Thyroid gland (tissue), 4 donors: ENCODE measurements around the gene NFATC2IP. TPM values are rescaled to one million over a fixed set of nuclear protein-coding genes. Genes with fewer than 3 reads are reported as not detected.

Source experiments
- DNase-seq, 2 donors: peaks; one replicate each; pipeline ENCODE4 v3.0.0-alpha.2; 2019
- H3K27ac ChIP-seq, 3 donors: fragments of 200-600 bp; sonication (generic); 1 replicate in 2 of 3; 2 replicates in 1 of 3; pipeline ENCODE4 v1.5.1; 2016 to 2019; ENCODE audit warnings: mild to moderate bottlenecking in 1 of 3, moderate library complexity in 1 of 3
- H3K27me3 ChIP-seq: fragments of 200-600 bp; sonication (generic); one replicate; pipeline ENCODE4 v1.5.1; 2019
- H3K36me3 ChIP-seq, 2 donors: fragments of 200-600 bp; sonication (generic); one replicate each; pipeline ENCODE4 v1.5.1; 2016 to 2019
- H3K4me1 ChIP-seq, 2 donors: fragments of 200-600 bp; sonication (generic); one replicate each; pipeline ENCODE4 v1.5.1; 2017 to 2019
- H3K4me3 ChIP-seq, 3 donors: fragments of 200-600 bp; sonication (generic); replicated peaks in 1 of 3; 1 replicate in 2 of 3; 2 replicates in 1 of 3; pipeline ENCODE4 v1.5.1; 2016; ENCODE audit warnings: mild to moderate bottlenecking in 1 of 3
- H3K9me3 ChIP-seq: fragments of 200-600 bp; sonication (generic); one replicate; pipeline ENCODE4 v1.5.1; 2017
- POLR2A ChIP-seq, 2 donors: fragments of 450-650 bp; IDR thresholded peaks; one replicate each; pipeline ENCODE4 v1.6.1; 2017; ENCODE audit warnings: antibody characterized with exemption in 2 of 2, mild to moderate bottlenecking in 2 of 2, moderate library complexity in 1 of 2
- WGBS, 2 donors: methylation state at CpG; one replicate each; pipeline ENCODE4 v1.1.5; 2017; 5-methylcytosine and 5-hydroxymethylcytosine counted together
- intact Hi-C: fragments of 100-400 bp; cut with DNase I; formaldehyde crosslinking; loops from one replicate; pipeline ENCODE4 v1.15.1; 2023
- total RNA-seq, 4 donors: library from RNA; depleted of rRNA; stranded (reverse); fragments of >200 nt; gene quantifications; one replicate each; pipeline ENCODE4 v1.2.3, GENCODE V29; 2016
- TF ChIP-seq, protein P1 (sequence below), 6 experiments: fragments of 200-600 bp in 3 of 6; fragments of 450-650 bp in 3 of 6; sonication (generic) in 3 of 6; IDR thresholded peaks; one replicate each; pipeline ENCODE4 v1.5.1; 2016 to 2019; ENCODE audit warnings: antibody characterized with exemption in 6 of 6, mild to moderate bottlenecking in 2 of 6, inconsistent platforms in 1 of 6, moderate library complexity in 1 of 6

The NFATC2IP gene
- total RNA-seq, 4 donors from 2014 or later = 20.5 to 33.6 (median 28.2) TPM

GRCh38 chr16:29014561-29015069 lies 63.9 kb downstream of the NFATC2IP start:
- Histone ChIP-seq H3K27ac (no peak overlapping the region), H3K4me1 (no peaks in the 10 kb centered on the region), H3K27me3 (no peaks in the 10 kb centered on the region), H3K36me3 (no peaks in the 10 kb centered on the region), H3K4me3 (no peak overlapping the region), H3K9me3 (no peaks in the 10 kb centered on the region)
- no peak for TF ChIP-seq POLR2A (IDR thresholded peaks at IDR 0.05)
- TF ChIP-seq, protein P1, sequence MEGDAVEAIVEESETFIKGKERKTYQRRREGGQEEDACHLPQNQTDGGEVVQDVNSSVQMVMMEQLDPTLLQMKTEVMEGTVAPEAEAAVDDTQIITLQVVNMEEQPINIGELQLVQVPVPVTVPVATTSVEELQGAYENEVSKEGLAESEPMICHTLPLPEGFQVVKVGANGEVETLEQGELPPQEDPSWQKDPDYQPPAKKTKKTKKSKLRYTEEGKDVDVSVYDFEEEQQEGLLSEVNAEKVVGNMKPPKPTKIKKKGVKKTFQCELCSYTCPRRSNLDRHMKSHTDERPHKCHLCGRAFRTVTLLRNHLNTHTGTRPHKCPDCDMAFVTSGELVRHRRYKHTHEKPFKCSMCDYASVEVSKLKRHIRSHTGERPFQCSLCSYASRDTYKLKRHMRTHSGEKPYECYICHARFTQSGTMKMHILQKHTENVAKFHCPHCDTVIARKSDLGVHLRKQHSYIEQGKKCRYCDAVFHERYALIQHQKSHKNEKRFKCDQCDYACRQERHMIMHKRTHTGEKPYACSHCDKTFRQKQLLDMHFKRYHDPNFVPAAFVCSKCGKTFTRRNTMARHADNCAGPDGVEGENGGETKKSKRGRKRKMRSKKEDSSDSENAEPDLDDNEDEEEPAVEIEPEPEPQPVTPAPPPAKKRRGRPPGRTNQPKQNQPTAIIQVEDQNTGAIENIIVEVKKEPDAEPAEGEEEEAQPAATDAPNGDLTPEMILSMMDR (IDR thresholded peaks at IDR 0.05) = no peak
- WGBS, 2 donors = 56 to 65% methylated on average over 3 of the region's 3 CpGs
- intact Hi-C loops = no loop called here
- DNase-seq = no peak

Other genes with a start within 250 kb of the NFATC2IP start
- gene EIF3C, start 239.5 kb upstream of the NFATC2IP start, total RNA-seq = 100 to 1,000 TPM; 213 to 326 (median 285) TPM
- 1 to 10 TPM; 1.2 to 8.2 (median 2.0) TPM for gene NPIPB9, start 199.2 kb upstream of the NFATC2IP start, total RNA-seq
- 10 to 100 TPM; 49.3 to 78.7 (median 62.0) TPM for gene ATXN2L, start 127.9 kb upstream of the NFATC2IP start, total RNA-seq
- 100 to 1,000 TPM in 3 of 4 donors, 10 to 100 TPM in 1; 95.7 to 172 (median 126) TPM for gene TUFM, start 104.6 kb upstream of the NFATC2IP start, total RNA-seq
- 10 to 100 TPM; 34.4 to 60.6 (median 38.8) TPM for gene SH2B1, start 87.1 kb upstream of the NFATC2IP start, total RNA-seq
- gene ATP2A1, start 72.4 kb upstream of the NFATC2IP start, total RNA-seq = 1 to 10 TPM in 2 of 4 donors, under 1 TPM in 1, not detected in 1; 0.27 to 2.7 (median 2.3) TPM
- 10 to 100 TPM; 36.7 to 55.8 (median 41.2) TPM for gene RABEP2, start 25.7 kb upstream of the NFATC2IP start, total RNA-seq
- gene CD19, start 19.0 kb upstream of the NFATC2IP start, total RNA-seq = not detected
- gene SPNS1, start 23.8 kb downstream of the NFATC2IP start, total RNA-seq = 10 to 100 TPM; 16.5 to 24.2 (median 20.6) TPM
- 10 to 100 TPM in 1 of 4 donors, 1 to 10 TPM in 3; 4.4 to 10.6 (median 7.0) TPM for gene LAT, start 34.1 kb downstream of the NFATC2IP start, total RNA-seq